IMR-90 (cell line): Measurements from ENCODE around the gene KRT86.
A peak's percentile ranks its signal among the peaks of the same experiment; 100 is the strongest.

ENCODE experiments used
- BHLHE40 ChIP-seq: fragments of 150-350 bp; IDR thresholded peaks from 2 replicates; pipeline ENCODE4 v1.6.1; 2016; ENCODE audit warnings: mild to moderate bottlenecking, low read depth, low read length
- FOS ChIP-seq: fragments of 150-350 bp; IDR thresholded peaks from 2 replicates; pipeline ENCODE4 v1.6.1; 2016; ENCODE audit warnings: low read depth, low read length
- MAFK ChIP-seq: IDR thresholded peaks from 2 replicates; pipeline ENCODE4 v1.6.1; 2012; ENCODE audit warnings: low read depth, low read length, improper control_type of control experiment
- NFE2L2 ChIP-seq: fragments of 150-350 bp; IDR thresholded peaks from 2 replicates; pipeline ENCODE4 v1.6.1; 2016; ENCODE audit warnings: low read depth, mild to moderate bottlenecking, low read length
- POLR2A ChIP-seq: IDR thresholded peaks from 2 replicates; pipeline ENCODE4 v1.6.1; 2012; ENCODE audit warnings: mild to moderate bottlenecking, low read depth, low read length
- RAD21 ChIP-seq: IDR thresholded peaks from 2 replicates; pipeline ENCODE4 v1.6.1; 2012; ENCODE audit warnings: low read length, improper control_type of control experiment
- RCOR1 ChIP-seq: IDR thresholded peaks from 2 replicates; pipeline ENCODE4 v1.6.1; 2012; ENCODE audit warnings: mild to moderate bottlenecking, low read length, improper control_type of control experiment; ENCODE audit not compliant: insufficient replicate concordance
- SMC3 ChIP-seq: fragments of 150-350 bp; IDR thresholded peaks from 2 replicates; pipeline ENCODE4 v1.6.1; 2016; ENCODE audit warnings: low read depth, mild to moderate bottlenecking, antibody characterized with exemption, low read length, moderate library complexity
- TF ChIP-seq, protein P1 (sequence below): conservative IDR thresholded peaks from 2 replicates; pipeline ENCODE4 v1.5.1; 2012; ENCODE audit warnings: mild to moderate bottlenecking, low read depth, low read length, improper control_type of control experiment

GRCh38 chr12:52305921-52306705 lies 31.7 kb downstream of the KRT86 start:
- TF ChIP-seq, protein P1, sequence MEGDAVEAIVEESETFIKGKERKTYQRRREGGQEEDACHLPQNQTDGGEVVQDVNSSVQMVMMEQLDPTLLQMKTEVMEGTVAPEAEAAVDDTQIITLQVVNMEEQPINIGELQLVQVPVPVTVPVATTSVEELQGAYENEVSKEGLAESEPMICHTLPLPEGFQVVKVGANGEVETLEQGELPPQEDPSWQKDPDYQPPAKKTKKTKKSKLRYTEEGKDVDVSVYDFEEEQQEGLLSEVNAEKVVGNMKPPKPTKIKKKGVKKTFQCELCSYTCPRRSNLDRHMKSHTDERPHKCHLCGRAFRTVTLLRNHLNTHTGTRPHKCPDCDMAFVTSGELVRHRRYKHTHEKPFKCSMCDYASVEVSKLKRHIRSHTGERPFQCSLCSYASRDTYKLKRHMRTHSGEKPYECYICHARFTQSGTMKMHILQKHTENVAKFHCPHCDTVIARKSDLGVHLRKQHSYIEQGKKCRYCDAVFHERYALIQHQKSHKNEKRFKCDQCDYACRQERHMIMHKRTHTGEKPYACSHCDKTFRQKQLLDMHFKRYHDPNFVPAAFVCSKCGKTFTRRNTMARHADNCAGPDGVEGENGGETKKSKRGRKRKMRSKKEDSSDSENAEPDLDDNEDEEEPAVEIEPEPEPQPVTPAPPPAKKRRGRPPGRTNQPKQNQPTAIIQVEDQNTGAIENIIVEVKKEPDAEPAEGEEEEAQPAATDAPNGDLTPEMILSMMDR: no peak
- no peak for TF ChIP-seq POLR2A
- TF ChIP-seq RAD21: peak; percentile 18; the same call in 1 of the 2 replicates
- no peak for TF ChIP-seq MAFK
- TF ChIP-seq RCOR1: no peak
- no peak for TF ChIP-seq BHLHE40
- no peak for TF ChIP-seq FOS
- no peak for TF ChIP-seq NFE2L2
- TF ChIP-seq SMC3: no peak
